Mononuclear cell (primary cell): Measurements from ENCODE around the gene ADARB2. TPM values are rescaled to one million over a fixed set of nuclear protein-coding genes. Genes with fewer than 3 reads are reported as not detected.
"Not testable (repeated sequence)": the region's sequence is repeated elsewhere in the genome, so short reads cannot be mapped to it uniquely, and the experiment has no call there.

Source experiments
- H3K27me3 ChIP-seq: 2 replicates; pipeline ENCODE4 v1.6.0; 2011; ENCODE audit warnings: low read length, control low read depth; ENCODE audit not compliant: insufficient read depth
- H3K4me1 ChIP-seq: 2 replicates; pipeline ENCODE4 v1.5.1; 2011; ENCODE audit warnings: mild to moderate bottlenecking, low read length, control low read depth; ENCODE audit not compliant: insufficient read depth
- H3K4me3 ChIP-seq: 2 replicates; pipeline ENCODE4 v1.5.1; 2011; ENCODE audit warnings: mild to moderate bottlenecking, low read length, moderate library complexity
- H3K9me3 ChIP-seq: 2 replicates; pipeline ENCODE4 v1.5.1; 2011; ENCODE audit warnings: low read depth, mild to moderate bottlenecking, control low read depth, low read length
- total RNA-seq: library from RNA; depleted of rRNA; stranded (reverse); fragments of >200 nt; gene quantifications from one replicate; pipeline ENCODE4 v1.2.3, GENCODE V29; 2012

Gene ADARB2
- total RNA-seq, 1 donor, result under 0.01 TPM

DNA sequence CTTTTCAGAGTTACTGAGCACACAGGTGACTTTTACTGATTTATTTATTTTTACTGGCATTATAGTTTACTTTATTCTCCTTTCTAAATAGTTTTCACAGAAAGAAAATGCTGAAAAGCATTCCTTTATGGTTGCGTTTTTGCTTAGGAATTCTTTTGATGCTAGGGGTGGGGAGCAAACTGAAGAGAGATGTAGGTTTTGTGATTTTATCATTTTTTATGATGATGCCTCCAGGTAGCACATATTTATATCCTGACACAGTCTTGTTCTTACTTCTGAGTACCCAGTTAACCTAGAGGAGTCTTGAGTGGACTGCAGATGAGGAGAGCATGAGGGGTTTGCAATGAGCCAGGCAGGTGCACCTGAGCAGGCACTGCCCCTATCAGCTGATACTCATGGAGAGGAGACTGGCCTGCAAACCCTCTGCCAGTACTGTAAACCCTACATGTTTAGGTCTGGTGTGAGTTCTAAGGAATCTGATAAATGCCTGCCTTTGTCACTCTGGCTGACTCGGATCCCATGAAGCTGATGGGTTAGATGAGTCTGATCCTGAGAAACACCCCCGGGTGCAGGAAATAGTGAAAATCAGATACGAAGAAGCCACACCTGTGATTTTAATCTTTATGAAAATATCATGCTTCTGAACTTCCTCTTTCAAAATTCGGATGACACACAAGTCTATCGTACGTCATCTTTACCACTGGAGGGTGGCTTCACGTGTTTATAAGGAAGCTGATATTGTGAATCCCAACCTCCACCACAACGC lies 378.3 kb downstream of the ADARB2 start:
- no peak overlapping the region for H3K4me3 ChIP-seq
- H3K27me3 ChIP-seq, result no peaks in the 10 kb centered on the region
- peaks cover 5% of the 10 kb centered on the region for H3K4me1 ChIP-seq
- no peaks in the 10 kb centered on the region for H3K9me3 ChIP-seq

- Histone ChIP-seq H3K27me3 (no peaks in the 10 kb centered on the region), H3K9me3 (no peaks in the 10 kb centered on the region), H3K4me3 (no peak overlapping the region), H3K4me1 (peaks cover 5% of the 10 kb centered on the region)
Observed at GRCh38 chr10:1358147-1358546, 379.2 kb downstream of the ADARB2 start.

GRCh38 chr10:1356349-1356748 lies 381.0 kb downstream of the ADARB2 start:
- Histone ChIP-seq H3K4me1 (peaks cover 5% of the 10 kb centered on the region), H3K27me3 (no peaks in the 10 kb centered on the region), H3K4me3 (no peak overlapping the region), H3K9me3 (no peaks in the 10 kb centered on the region)

DNA sequence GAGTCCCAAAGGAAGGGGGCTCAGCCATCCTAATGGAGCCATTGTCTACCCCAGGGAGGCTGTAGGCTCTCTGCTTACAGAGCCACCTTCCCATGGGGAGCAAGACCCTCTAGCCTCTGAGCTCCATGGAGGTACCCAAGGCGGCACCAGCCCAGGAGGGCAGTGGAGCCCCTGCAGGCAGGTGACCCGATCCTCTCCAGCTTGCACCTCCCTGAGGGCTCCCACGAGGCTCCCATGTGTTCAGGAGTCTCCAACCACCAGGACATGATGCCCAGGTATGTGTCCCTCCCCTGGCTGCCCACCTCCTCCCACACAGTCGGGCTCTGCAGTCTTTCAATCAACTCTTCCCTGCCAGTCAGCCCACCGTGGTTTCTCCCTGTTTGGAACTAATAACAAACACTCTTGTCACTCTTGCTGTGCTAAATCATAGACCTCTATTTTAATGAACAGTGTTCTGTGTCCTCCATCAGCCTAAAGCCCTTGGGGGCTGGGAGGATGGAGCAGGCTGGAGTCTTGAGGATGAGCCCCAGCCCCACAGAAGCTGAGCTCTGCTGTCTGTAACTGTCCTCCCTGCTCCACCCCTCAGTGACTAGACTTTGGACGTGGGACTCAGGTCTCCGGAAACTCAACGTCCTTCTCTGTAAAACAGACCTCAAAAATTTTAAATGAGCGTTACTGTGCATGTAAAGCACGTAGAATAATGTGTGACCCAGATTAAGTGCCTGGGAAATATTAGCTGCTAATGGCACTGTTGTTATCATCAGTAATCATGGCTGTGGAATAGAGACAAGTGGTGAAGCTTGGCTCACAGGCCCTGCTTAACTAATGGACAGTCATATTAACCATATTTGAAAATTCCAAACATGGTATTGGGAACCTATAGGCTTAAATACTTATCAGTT lies 382.3 kb downstream of the ADARB2 start:
- Histone ChIP-seq H3K9me3 (no peaks in the 10 kb centered on the region), H3K4me3 (no peak overlapping the region), H3K27me3 (no peaks in the 10 kb centered on the region), H3K4me1 (peaks cover 5% of the 10 kb centered on the region)

GRCh38 chr10:1352296-1352695 lies 385.0 kb downstream of the ADARB2 start:
- H3K4me1 ChIP-seq, H3K9me3 ChIP-seq, H3K27me3 ChIP-seq, H3K4me3 ChIP-seq: not testable (repeated sequence)

DNA sequence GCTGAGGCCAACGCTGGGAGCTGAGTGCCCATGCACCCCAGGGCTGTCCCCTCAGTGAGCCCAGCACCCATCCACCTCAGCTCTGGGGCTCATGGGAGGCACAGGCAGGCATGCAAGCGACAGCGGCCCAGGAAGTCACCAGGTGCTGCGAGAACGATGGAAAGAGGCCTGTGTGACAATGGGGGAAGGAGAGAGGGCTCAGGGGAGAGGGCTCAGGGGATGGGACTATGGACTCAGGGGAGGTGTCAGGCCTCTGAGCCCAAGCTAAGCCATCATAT lies 388.6 kb downstream of the ADARB2 start:
- Histone ChIP-seq H3K4me1 (no peaks in the 10 kb centered on the region), H3K4me3 (no peak overlapping the region), H3K9me3 (no peaks in the 10 kb centered on the region), H3K27me3 (no peaks in the 10 kb centered on the region)

- H3K27me3 ChIP-seq, result no peaks in the 10 kb centered on the region
- H3K4me1 ChIP-seq, result no peaks in the 10 kb centered on the region
- no peaks in the 10 kb centered on the region for H3K9me3 ChIP-seq
- no peak overlapping the region for H3K4me3 ChIP-seq
Observed at GRCh38 chr10:1347962-1348772, 389.2 kb downstream of the ADARB2 start.

DNA sequence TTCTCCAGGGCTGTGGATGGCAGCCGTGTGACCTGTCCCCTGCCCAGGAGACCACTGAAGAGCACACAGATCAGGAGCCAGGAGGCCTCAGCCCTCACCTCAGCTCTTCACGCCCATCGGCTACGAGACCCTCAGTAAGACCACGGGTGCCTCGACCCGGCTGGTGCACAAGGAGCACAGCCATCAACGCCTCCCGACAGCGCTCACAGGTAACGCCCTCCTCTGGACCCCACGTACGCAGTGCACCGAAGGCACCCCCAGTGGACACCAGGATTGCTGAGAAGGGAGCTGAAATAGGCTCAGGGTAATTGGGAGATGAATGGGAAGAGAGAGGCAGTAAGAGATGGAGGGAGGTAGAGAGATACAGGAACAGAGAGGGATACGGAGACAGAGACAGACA lies 389.8 kb downstream of the ADARB2 start:
- Histone ChIP-seq H3K4me1 (no peaks in the 10 kb centered on the region), H3K27me3 (no peaks in the 10 kb centered on the region), H3K4me3 (no peak overlapping the region), H3K9me3 (no peaks in the 10 kb centered on the region)

DNA sequence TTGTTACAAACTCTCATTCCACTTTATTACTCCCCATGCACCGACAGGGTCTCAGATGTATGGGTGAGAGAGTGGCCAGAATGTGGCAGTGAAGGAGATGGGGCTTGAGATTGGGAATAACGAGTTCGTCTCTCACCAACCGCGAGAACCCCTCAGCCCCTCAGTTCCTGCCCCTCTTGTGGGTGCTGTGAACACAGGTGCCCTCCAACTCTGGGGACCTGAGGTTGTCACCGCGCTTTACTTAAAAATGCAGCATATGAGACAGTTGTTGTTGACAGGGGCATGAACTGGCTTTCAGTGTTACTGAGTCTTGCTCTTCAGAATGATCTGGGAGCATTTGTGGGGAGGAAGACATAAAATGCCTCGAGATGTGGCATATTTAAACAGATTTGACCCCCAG lies 391.1 kb downstream of the ADARB2 start:
- Histone ChIP-seq H3K9me3 (no peaks in the 10 kb centered on the region), H3K27me3 (no peaks in the 10 kb centered on the region), H3K4me3 (no peak overlapping the region), H3K4me1 (no peaks in the 10 kb centered on the region)

GRCh38 chr10:1345368-1345767 lies 392.0 kb downstream of the ADARB2 start:
- Histone ChIP-seq H3K9me3 (no peaks in the 10 kb centered on the region), H3K4me1 (no peaks in the 10 kb centered on the region), H3K27me3 (no peaks in the 10 kb centered on the region), H3K4me3 (no peak overlapping the region)

GRCh38 chr10:1344846-1345245 lies 392.5 kb downstream of the ADARB2 start:
- Histone ChIP-seq H3K27me3 (no peaks in the 10 kb centered on the region), H3K9me3 (no peaks in the 10 kb centered on the region), H3K4me3 (no peak overlapping the region), H3K4me1 (no peaks in the 10 kb centered on the region)

- H3K9me3 ChIP-seq, result no peaks in the 10 kb centered on the region
- no peaks in the 10 kb centered on the region for H3K4me1 ChIP-seq
- no peaks in the 10 kb centered on the region for H3K27me3 ChIP-seq
- no peak overlapping the region for H3K4me3 ChIP-seq
Observed at GRCh38 chr10:1344408-1344807, 392.9 kb downstream of the ADARB2 start.

DNA sequence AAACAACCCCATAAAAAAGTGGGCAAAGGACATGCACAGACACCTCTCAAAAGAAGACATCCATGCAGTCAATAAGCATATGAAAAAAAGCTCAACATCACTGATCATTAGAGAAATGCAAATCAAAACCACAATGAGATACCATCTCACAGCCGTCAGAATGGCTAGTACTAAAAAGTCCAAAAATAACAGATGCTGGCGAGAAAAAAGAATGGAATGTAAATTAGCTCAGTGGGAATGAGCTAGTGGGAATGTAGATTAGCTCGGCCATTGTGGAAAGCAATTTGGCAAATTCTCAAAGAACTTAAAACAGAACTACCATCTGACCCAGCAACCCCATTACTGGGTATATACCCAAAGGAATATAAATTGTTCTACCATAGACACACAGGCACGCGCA lies 394.1 kb downstream of the ADARB2 start:
- H3K9me3 ChIP-seq, result no peaks in the 10 kb centered on the region
- no peaks in the 10 kb centered on the region for H3K4me1 ChIP-seq
- H3K4me3 ChIP-seq, result no peak overlapping the region
- no peaks in the 10 kb centered on the region for H3K27me3 ChIP-seq

DNA sequence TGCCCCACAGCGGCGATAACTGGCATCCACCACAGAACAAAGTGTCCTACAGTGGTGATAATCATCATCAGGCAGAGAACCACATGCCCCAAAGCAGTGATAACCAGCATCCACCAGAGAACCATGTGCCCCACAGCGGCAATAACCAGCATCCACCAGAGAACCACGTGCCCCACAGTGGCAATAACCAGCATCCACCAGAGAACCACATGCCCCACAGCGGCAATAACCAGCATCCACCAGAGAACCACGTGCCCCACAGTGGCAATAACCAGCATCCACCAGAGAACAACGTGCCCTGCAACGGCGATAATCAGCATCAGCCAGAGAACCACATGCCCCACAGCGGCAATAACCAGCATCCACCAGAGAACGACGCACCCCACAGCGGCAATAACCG lies 396.3 kb downstream of the ADARB2 start:
- H3K27me3 ChIP-seq, H3K4me3 ChIP-seq, H3K4me1 ChIP-seq, H3K9me3 ChIP-seq: not testable (repeated sequence)

GRCh38 chr10:1339396-1339795 lies 397.9 kb downstream of the ADARB2 start:
- H3K4me1 ChIP-seq, result no peaks in the 10 kb centered on the region
- no peaks in the 10 kb centered on the region for H3K27me3 ChIP-seq
- H3K4me3 ChIP-seq, result no peak overlapping the region
- no peaks in the 10 kb centered on the region for H3K9me3 ChIP-seq
